ENCODE data around the gene SCYGR7.

GRCh38 chr2:227772932-227773331 is 44.8 kb downstream of the SCYGR7 start:
- TF ChIP-seq POLR2AphosphoS5 (IDR thresholded peaks at IDR 0.05; ENCODE audit: low read depth) (no peak), CTCF (conservative IDR thresholded peaks at IDR 0.05; ENCODE audit: low read depth in 2 of 2) (no peak), EZH2 (IDR thresholded peaks at IDR 0.05; ENCODE audit: low read depth, unreplicated experiment) (no peak), EZH2phosphoT487 (IDR thresholded peaks at IDR 0.05; ENCODE audit: unreplicated experiment) (no peak), REST (IDR thresholded peaks at IDR 0.05; ENCODE audit: unreplicated experiment) (no peak), CREB1 (CRISPR knock-in tag; IDR thresholded peaks at IDR 0.05; ENCODE audit: low read depth) (no peak), ZNF462 (CRISPR knock-in tag; IDR thresholded peaks at IDR 0.05) (no peak), ETS1 (IDR thresholded peaks at IDR 0.05) (no peak), NANOG (IDR thresholded peaks at IDR 0.05; ENCODE audit: borderline replicate concordance) (no peak), JUNB (IDR thresholded peaks at IDR 0.05; ENCODE audit: unreplicated experiment) (no peak), ZNF114 (CRISPR knock-in tag; IDR thresholded peaks at IDR 0.05) (no peak)

Measured in GM23338 (cell line).